Endodermal cell (in vitro differentiated cells): ENCODE data around the gene CBR3. TPM values are rescaled to one million over a fixed set of nuclear protein-coding genes. Genes with fewer than 3 reads are reported as not detected.
A peak's percentile ranks its signal among the peaks of the same experiment; 100 is the strongest.

Experiments used
- DNase-seq: peaks from one replicate; pipeline ENCODE4 v3.0.0-alpha.2; 2017
- H3K27ac ChIP-seq: 2 replicates; pipeline ENCODE4 v1.5.1; 2013; ENCODE audit warnings: mild to moderate bottlenecking, low read depth, low read length, moderate library complexity
- H3K27me3 ChIP-seq: 2 replicates; pipeline ENCODE4 v1.6.1; 2013; ENCODE audit warnings: mild to moderate bottlenecking, low read length, moderate library complexity; ENCODE audit not compliant: insufficient read depth, control insufficient read depth, poor library complexity, severe bottlenecking
- H3K36me3 ChIP-seq: 2 replicates; pipeline ENCODE4 v1.7.0; 2013; ENCODE audit warnings: mild to moderate bottlenecking, low read length, moderate library complexity; ENCODE audit not compliant: control insufficient read depth, insufficient read depth
- H3K4me1 ChIP-seq: one replicate; pipeline ENCODE4 v1.7.0; 2013; ENCODE audit warnings: low read length; ENCODE audit not compliant: control insufficient read depth, insufficient read depth
- H3K4me3 ChIP-seq: 2 replicates; pipeline ENCODE4 v1.5.1; 2013; ENCODE audit warnings: mild to moderate bottlenecking, low read length, moderate library complexity
- H3K9ac ChIP-seq: 2 replicates; pipeline ENCODE4 v1.6.1; 2013; ENCODE audit warnings: mild to moderate bottlenecking, low read length, moderate library complexity; ENCODE audit not compliant: poor library complexity, severe bottlenecking; ENCODE audit errors: extremely low read depth
- H3K9me3 ChIP-seq: 2 replicates; pipeline ENCODE4 v1.6.1; 2013; ENCODE audit warnings: mild to moderate bottlenecking, low read length, moderate library complexity; ENCODE audit not compliant: control insufficient read depth
- H3K27ac Mint-ChIP-seq: 2 replicates; pipeline ENCODE4 v1.8.0; 2020; ENCODE audit warnings: mixed read lengths
- H3K27me3 Mint-ChIP-seq: 2 replicates; pipeline ENCODE4 v1.8.0; 2021; ENCODE audit warnings: mild to moderate bottlenecking, mixed read lengths; ENCODE audit not compliant: insufficient read depth
- H3K36me3 Mint-ChIP-seq: 2 replicates; pipeline ENCODE4 v1.8.0; 2020; ENCODE audit warnings: low read depth, mixed read lengths
- H3K4me1 Mint-ChIP-seq: 2 replicates; pipeline ENCODE4 v1.8.0; 2020; ENCODE audit warnings: mixed read lengths
- H3K4me3 Mint-ChIP-seq: 2 replicates; pipeline ENCODE4 v1.8.0; 2020; ENCODE audit warnings: mild to moderate bottlenecking, moderate library complexity, mixed read lengths
- H3K9me3 Mint-ChIP-seq: 2 replicates; pipeline ENCODE4 v1.8.0; 2020; ENCODE audit warnings: mild to moderate bottlenecking, mixed read lengths
- WGBS, 2 experiments: methylation state at CpG; one replicate each; pipeline versions ENCODE4 v1.1.5 to v1.1.7; 2013; ENCODE audit warnings: missing lambda C conversion rate in 2 of 2, mixed read lengths in 1 of 2; ENCODE audit not compliant: insufficient coverage in 1 of 2, insufficient read length in 1 of 2; 5-methylcytosine and 5-hydroxymethylcytosine counted together
- total RNA-seq, 2 donors: library from RNA; stranded (reverse); fragmentation: NEBNext Ultra II Directional in 1 of 2; extraction: Animal tissue kit (Norgen Biotek cat#: 25700) in 1 of 2; gene quantifications; 2 replicates in 1 of 2; 3 replicates in 1 of 2; pipeline ENCODE4 v1.2.1, GENCODE V29; 2021
- TF ChIP-seq, protein P1 (sequence below): fragments of 200-600 bp; sonication (generic); conservative IDR thresholded peaks from 2 replicates; pipeline ENCODE4 v1.5.0; 2021; ENCODE audit warnings: antibody characterized with exemption, mild to moderate bottlenecking

Gene CBR3
- total RNA-seq, 2 donors from 2014 or later, result not detected

DNA sequence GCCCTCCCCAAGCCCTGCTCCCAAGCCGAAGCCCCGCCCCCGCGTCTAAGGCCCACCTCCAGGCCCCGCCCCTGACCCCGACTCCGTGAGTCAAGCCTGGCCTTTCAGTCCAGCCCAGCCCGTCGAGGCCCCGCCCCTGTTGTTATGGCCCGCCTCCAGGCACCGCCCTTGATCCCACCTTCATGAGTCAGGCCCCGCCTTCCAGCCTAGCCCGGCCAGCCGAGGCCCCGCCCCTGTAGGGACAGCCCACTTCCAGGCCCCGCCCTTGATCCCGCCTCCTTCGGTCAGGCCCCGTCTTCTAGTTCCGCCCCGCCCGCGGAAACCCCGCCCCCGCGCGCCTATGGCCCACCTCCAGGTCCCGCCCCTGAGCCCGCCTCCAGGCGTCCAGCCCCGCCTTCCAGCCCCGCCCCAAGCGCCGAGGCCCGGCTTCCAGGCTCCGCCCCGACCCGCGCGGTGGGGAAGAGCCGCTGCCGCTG, 21.5 kb downstream of the CBR3 start:
- H3K27ac Mint-ChIP-seq, result no peak overlapping the region
- peak overlapping the region; percentile 78 for H3K27ac ChIP-seq
- peak overlapping the region; percentile 39 for H3K9ac ChIP-seq

GRCh38 chr21:36156815-36157670, 22.2 kb downstream of the CBR3 start, which contains the start of gene DOP1B:
Gene DOP1B (plus strand): TSS chr21:36156824. CDS start chr21:36164734, 7,910 bp downstream.
- Mint-ChIP-seq H3K9me3 (no peaks in the 10 kb centered on the region), H3K4me1 (peaks cover 5% of the 10 kb centered on the region), H3K36me3 (no peaks in the 10 kb centered on the region), H3K27me3 (peaks cover 34% of the 10 kb centered on the region), H3K4me3 (peak within 1 kb of the TSS; percentile 60), H3K27ac (no peak within 1 kb of the TSS)
- WGBS, 2 experiments, result 1 to 3% methylated on average over 37 to 83 of the region's 83 CpGs
- Histone ChIP-seq H3K4me3 (peak within 1 kb of the TSS; percentile 82), H3K36me3 (no peaks in the 10 kb centered on the region), H3K4me1 (no peaks in the 10 kb centered on the region), H3K9me3 (no peaks in the 10 kb centered on the region), H3K9ac (peak within 1 kb of the TSS; percentile 41), H3K27me3 (peaks cover 29% of the 10 kb centered on the region), H3K27ac (peak within 1 kb of the TSS; percentile 78)
- TF ChIP-seq, protein P1, sequence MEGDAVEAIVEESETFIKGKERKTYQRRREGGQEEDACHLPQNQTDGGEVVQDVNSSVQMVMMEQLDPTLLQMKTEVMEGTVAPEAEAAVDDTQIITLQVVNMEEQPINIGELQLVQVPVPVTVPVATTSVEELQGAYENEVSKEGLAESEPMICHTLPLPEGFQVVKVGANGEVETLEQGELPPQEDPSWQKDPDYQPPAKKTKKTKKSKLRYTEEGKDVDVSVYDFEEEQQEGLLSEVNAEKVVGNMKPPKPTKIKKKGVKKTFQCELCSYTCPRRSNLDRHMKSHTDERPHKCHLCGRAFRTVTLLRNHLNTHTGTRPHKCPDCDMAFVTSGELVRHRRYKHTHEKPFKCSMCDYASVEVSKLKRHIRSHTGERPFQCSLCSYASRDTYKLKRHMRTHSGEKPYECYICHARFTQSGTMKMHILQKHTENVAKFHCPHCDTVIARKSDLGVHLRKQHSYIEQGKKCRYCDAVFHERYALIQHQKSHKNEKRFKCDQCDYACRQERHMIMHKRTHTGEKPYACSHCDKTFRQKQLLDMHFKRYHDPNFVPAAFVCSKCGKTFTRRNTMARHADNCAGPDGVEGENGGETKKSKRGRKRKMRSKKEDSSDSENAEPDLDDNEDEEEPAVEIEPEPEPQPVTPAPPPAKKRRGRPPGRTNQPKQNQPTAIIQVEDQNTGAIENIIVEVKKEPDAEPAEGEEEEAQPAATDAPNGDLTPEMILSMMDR, result no peak
- no peak for DNase-seq

More for the DNA sequence above, 21.5 kb downstream of the CBR3 start:
- DNase-seq, result peak; percentile 100
- H3K9me3 Mint-ChIP-seq, result no peaks in the 10 kb centered on the region
- H3K9me3 ChIP-seq, result no peaks in the 10 kb centered on the region
- no peaks in the 10 kb centered on the region for H3K4me1 ChIP-seq
- 0% methylated on average over 12 to 43 of the region's 43 CpGs for WGBS, 2 experiments
- H3K4me3 Mint-ChIP-seq, result peak overlapping the region; percentile 60
- H3K4me1 Mint-ChIP-seq, result peaks cover 5% of the 10 kb centered on the region
- H3K27me3 Mint-ChIP-seq, result peaks cover 34% of the 10 kb centered on the region
- no peaks in the 10 kb centered on the region for H3K36me3 ChIP-seq
- no peaks in the 10 kb centered on the region for H3K36me3 Mint-ChIP-seq
- TF ChIP-seq, protein P1, result no peak
- H3K4me3 ChIP-seq, result peak overlapping the region; percentile 82
- peaks cover 29% of the 10 kb centered on the region for H3K27me3 ChIP-seq

GRCh38 chr21:36159356-36159921, 24.6 kb downstream of the CBR3 start:
- no peaks in the 10 kb centered on the region for H3K36me3 Mint-ChIP-seq
- H3K4me3 ChIP-seq, result no peak overlapping the region
- H3K27ac ChIP-seq, result no peak overlapping the region
- peaks cover 6% of the 10 kb centered on the region for H3K4me1 Mint-ChIP-seq
- WGBS, 2 experiments, result 89 to 91% methylated on average over 12 to 13 of the region's 13 CpGs
- H3K27me3 Mint-ChIP-seq, result peaks cover 30% of the 10 kb centered on the region
- H3K4me3 Mint-ChIP-seq, result no peak overlapping the region
- H3K9me3 ChIP-seq, result no peaks in the 10 kb centered on the region
- DNase-seq, result no peak
- no peak overlapping the region for H3K27ac Mint-ChIP-seq
- TF ChIP-seq, protein P1, result no peak
- H3K36me3 ChIP-seq, result no peaks in the 10 kb centered on the region
- no peaks in the 10 kb centered on the region for H3K4me1 ChIP-seq
- H3K9ac ChIP-seq, result no peak overlapping the region
- H3K9me3 Mint-ChIP-seq, result no peaks in the 10 kb centered on the region
- H3K27me3 ChIP-seq, result peaks cover 28% of the 10 kb centered on the region
